Kidney (tissue), 14 donors: ENCODE results near the gene TLN1. TPM values are rescaled to one million over a fixed set of nuclear protein-coding genes. Genes with fewer than 3 reads are reported as not detected.

Experiments
- DNase-seq, 5 donors: peaks; one replicate each; pipeline ENCODE4 v3.0.0-alpha.2; 2013 to 2020
- FAIRE-seq: peaks from 2 replicates; lab custom pipeline; 2012; peaks lifted over from hg19 to GRCh38; lab: Jason Lieb, UNC
- H3K27ac ChIP-seq, 2 donors: one replicate each; pipeline ENCODE4 v1.7.0; 2013; ENCODE audit warnings: low read depth in 2 of 2, low read length in 2 of 2, inconsistent platforms in 1 of 2
- H3K27me3 ChIP-seq: one replicate; pipeline ENCODE4 v1.7.1; 2013; ENCODE audit warnings: low read length, inconsistent platforms; ENCODE audit not compliant: control insufficient read depth, insufficient read depth
- H3K36me3 ChIP-seq, 3 donors: one replicate each; pipeline versions ENCODE4 v1.7.0 to v1.7.1; 2013; ENCODE audit warnings: low read length in 3 of 3, control low read depth in 1 of 3, inconsistent platforms in 1 of 3; ENCODE audit not compliant: insufficient read depth in 3 of 3, control insufficient read depth in 2 of 3
- H3K4me1 ChIP-seq, 3 donors: one replicate each; pipeline versions ENCODE4 v1.7.0 to v1.7.1; 2013; ENCODE audit warnings: low read length in 3 of 3, inconsistent platforms in 1 of 3, low read depth in 1 of 3; ENCODE audit not compliant: control insufficient read depth in 2 of 3, insufficient read depth in 2 of 3
- H3K4me3 ChIP-seq, 3 donors: one replicate each; pipeline versions ENCODE4 v1.7.0 to v1.8.1; 2013; ENCODE audit warnings: low read length in 3 of 3, control low read depth in 1 of 3, inconsistent platforms in 1 of 3
- H3K9ac ChIP-seq, 3 donors: one replicate each; pipeline versions ENCODE4 v1.7.0 to v1.7.1; 2013; ENCODE audit warnings: low read length in 3 of 3, control low read depth in 1 of 3, inconsistent platforms in 1 of 3
- H3K9me3 ChIP-seq, 3 donors: one replicate each; pipeline versions ENCODE4 v1.7.0 to v1.7.1; 2013; ENCODE audit warnings: low read length in 3 of 3, control low read depth in 1 of 3, inconsistent platforms in 1 of 3; ENCODE audit not compliant: control insufficient read depth in 2 of 3, insufficient read depth in 1 of 3
- CTCF ChIP-seq: IDR thresholded peaks from 3 replicates; pipeline ENCODE4 v1.5.1; 2012; ENCODE audit warnings: mild to moderate bottlenecking, moderate library complexity, borderline replicate concordance; ENCODE audit not compliant: insufficient read depth; ENCODE audit errors: extremely low read depth
- intact Hi-C: fragments of 100-400 bp; cut with DNase I; formaldehyde crosslinking; loops from one replicate; pipeline ENCODE4 v1.11.1; 2022
- polyA plus RNA-seq: library from polyadenylated mRNA; stranded (reverse); fragments of 350-450 nt; fragmentation: Illumina TruSeq; extraction: RNeasy Lipid Tissue Mini Kit (QIAGEN cat#74804); gene quantifications from one replicate; pipeline ENCODE4 v1.2.3, GENCODE V29; 2014; ENCODE audit warnings: low read depth, low replicate concordance; ENCODE audit not compliant: insufficient read depth
- total RNA-seq: library from RNA; stranded (reverse); fragmentation: NEBNext Ultra II Directional; extraction: Animal tissue kit (Norgen Biotek cat#: 25700); gene quantifications from one replicate; pipeline ENCODE4 v1.2.1, GENCODE V29; 2021
- donor health status: control.
- donor health status: control.
- donor health status: control.
- donor health status: control.
- donor health status: control.
- donor health status: DM: yes; HTN: yes; CAD: no.
- donor health status: Normal renal cell carcinoma (clear cell type).

The TLN1 gene
- total and polyA plus RNA-seq, 2 donors from 2014 or later: 71.7 to 376 TPM

DNA sequence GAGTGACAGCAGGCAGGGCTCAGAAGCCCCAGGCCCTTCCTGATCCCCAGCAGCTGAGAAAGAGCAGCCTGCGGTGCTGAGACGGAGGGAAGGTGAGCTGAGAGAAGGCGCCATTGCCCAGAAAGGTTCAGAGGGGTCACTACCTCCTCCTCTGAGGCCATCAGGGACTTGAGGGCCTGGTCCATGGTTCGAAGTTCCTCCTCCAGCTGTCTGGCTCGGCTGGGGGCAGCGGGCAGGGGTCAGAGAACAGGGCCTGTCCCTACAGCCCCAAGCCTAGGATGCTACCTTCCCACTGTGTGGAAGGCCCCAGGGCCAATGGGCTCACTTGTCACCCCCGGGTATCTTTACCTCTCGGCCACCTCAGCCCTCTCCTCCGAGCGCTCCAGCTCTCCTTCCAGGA lies 47.1 kb downstream of the TLN1 start:
- H3K4me1 ChIP-seq: peaks cover 0 to 6% (median 0%) of the 10 kb centered on the region in 3 donors
- H3K9ac ChIP-seq: no peak overlapping the region
- no peak overlapping the region for H3K27ac ChIP-seq
- no peaks in the 10 kb centered on the region for H3K9me3 ChIP-seq
- FAIRE-seq: no peak
- no peak overlapping the region for H3K4me3 ChIP-seq
- H3K27me3 ChIP-seq: no peaks in the 10 kb centered on the region
- intact Hi-C loops: no loop called here
- DNase-seq: no peak
- H3K36me3 ChIP-seq: peaks cover 0 to 2% (median 0%) of the 10 kb centered on the region in 3 donors
- TF ChIP-seq CTCF: no peak

- Histone ChIP-seq H3K9me3 (no peaks in the 10 kb centered on the region), H3K27me3 (no peaks in the 10 kb centered on the region), H3K36me3 (peaks cover 0 to 2% (median 0%) of the 10 kb centered on the region in 3 donors), H3K9ac (no peak overlapping the region), H3K27ac (no peak overlapping the region), H3K4me1 (peaks cover 0 to 5% (median 0%) of the 10 kb centered on the region in 3 donors), H3K4me3 (no peak overlapping the region)
- intact Hi-C loops: no loop called here
- FAIRE-seq (no peak), DNase-seq (no peak)
- no peak for TF ChIP-seq CTCF
Observed at GRCh38 chr9:35683323-35683722, 48.7 kb downstream of the TLN1 start.

- no peaks in the 10 kb centered on the region for H3K9me3 ChIP-seq
- FAIRE-seq: no peak
- intact Hi-C loops: no loop called here
- H3K36me3 ChIP-seq: peaks cover 0 to 2% (median 0%) of the 10 kb centered on the region in 3 donors
- H3K4me1 ChIP-seq: peaks cover 0 to 2% (median 0%) of the 10 kb centered on the region in 3 donors
- no peak overlapping the region for H3K27ac ChIP-seq
- no peak for TF ChIP-seq CTCF
- no peaks in the 10 kb centered on the region for H3K27me3 ChIP-seq
- H3K9ac ChIP-seq: no peak overlapping the region
- H3K4me3 ChIP-seq: no peak overlapping the region
- no peak for DNase-seq
Observed at GRCh38 chr9:35682520-35683315, 49.3 kb downstream of the TLN1 start.
